ENCODE results near the gene NCBP1.

NCBP1 gene

GRCh38 chr9:97722331-97722730, 88.7 kb downstream of the NCBP1 start:
- DNase-seq (ENCODE audit: extremely low read depth, low read depth): no peak
- no peak for TF ChIP-seq CTCF (IDR thresholded peaks at IDR 0.05; ENCODE audit: low read depth, low read length)
